HG03108 (cell line): ENCODE results near the gene RNF169.

ENCODE experiments used
- ATAC-seq: cut with Tn5 transposase; IDR thresholded peaks from one replicate; pipeline ENCODE4 v1.9.1; 2021; ENCODE audit warnings: moderate library complexity; ENCODE audit not compliant: unreplicated experiment

The RNF169 gene

DNA sequence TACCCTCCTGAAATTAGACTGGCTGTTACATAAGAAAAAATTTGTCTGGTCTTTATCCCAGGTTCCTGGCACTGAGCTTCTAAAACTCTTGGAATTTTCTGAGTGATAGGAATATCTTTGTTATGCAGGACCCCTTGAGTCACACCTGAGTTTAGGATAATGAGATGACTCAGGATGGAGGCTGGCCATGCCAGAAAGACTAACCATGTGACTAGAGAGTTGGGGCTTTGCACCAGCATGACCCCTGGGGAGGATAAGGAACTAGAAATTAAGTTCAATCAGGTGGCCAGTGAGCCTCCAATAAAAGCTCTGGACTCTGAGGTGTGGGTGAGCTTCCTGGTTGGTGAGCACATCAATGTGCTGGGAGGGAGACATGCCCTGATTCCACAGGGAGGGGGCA is 112.1 kb downstream of the RNF169 start:
- ATAC-seq, result no peak

DNA sequence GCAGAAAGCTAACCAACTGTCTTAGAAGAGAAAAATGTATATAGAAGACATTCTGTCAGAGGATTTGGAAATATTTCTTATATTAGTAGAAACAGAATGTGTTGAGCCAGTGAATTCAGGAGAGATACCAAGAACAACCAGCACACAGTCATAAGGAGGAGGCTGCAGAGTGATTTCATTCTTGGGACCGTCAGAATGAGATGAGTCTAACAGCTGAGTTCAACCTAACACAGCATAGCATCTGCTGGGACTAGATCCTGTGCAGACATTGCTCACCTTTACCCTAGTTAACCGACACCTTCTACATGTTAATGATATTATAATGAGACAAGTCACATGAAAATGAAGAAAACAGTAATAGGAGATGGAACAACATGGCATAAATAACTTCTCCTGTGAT is 114.8 kb downstream of the RNF169 start:
- no peak for ATAC-seq

DNA sequence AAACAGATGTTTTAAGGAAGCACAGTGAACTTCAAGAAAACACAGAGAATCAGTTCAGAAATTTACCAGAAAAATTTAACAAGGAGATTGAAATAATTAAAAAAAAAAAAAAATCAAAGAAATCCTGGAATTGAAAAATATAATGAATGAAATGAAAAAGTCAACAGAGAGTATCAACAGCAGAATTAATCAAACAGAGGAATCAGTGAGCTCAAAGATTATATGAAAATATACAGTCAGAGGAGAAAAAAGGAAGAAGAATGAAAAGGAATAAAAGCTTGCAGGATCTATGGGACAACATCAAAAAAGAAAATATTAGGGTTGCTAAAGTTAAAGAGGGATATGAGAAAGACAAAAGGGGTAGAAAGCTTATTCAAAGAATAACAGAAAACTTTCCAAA is 117.9 kb downstream of the RNF169 start:
- ATAC-seq, result no peak

DNA sequence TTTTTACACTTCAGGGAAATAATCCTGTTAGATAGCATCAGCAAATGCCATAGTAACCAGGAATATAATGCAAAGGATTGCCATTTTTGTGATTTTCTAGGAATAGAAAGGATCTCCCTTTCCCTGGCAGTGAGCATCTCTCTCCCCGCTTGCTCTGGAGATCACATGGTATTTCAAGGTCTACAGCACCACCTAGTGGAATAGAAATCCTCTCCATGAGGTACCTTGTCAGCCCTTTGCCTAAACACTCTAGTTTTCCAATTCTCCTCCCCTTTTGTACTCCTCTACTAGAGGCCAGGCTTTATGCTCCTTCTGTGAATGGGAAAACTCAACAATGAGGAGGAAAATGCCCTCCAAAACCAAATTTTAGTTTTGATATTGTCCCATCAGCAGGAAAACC is 121.8 kb downstream of the RNF169 start:
- ATAC-seq, result no peak

DNA sequence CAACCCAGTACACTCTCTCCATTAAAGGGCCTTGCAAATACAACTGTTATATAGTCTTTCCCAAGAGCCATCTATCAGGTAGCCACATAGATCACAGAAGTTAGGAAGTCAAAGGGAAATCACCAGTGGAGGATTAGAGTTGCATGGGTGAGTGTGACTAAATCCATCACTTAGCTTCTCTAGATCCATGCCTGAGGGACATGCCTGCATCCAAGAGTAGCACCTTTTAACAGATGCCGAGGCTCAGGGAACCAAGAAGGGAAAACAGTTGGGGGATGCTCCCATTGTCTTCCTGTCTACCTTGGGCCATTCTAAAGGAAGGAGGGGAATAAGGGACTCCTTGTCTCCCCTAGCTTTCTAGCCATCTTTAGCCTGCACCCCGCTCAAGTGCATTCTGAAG is 122.4 kb downstream of the RNF169 start:
- no peak for ATAC-seq

DNA sequence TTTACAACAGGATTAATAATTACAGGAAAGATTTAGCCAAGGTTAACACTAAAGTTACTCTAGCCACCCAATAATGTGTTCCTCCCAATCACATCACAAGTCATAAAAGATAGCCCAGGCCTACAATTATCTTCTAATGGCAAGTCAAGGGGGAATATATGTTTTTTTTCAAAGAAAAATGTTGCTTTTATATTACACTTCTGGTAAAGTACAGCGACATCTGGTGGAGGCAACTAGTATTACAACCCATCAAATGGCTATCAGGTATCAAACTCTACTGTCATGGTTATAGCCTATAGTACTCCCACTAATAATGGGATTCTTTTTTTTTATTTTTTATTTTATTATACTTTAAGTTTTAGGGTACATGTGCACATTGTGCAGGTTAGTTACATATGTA is 128.5 kb downstream of the RNF169 start:
- no peak for ATAC-seq
